ENCODE data around the gene ARPC1B.
A peak's percentile ranks its signal among the peaks of the same experiment; 100 is the strongest.
"Not testable (repeated sequence)": the region's sequence is repeated elsewhere in the genome, so short reads cannot be mapped to it uniquely, and the experiment has no call there.

Gene ARPC1B

GRCh38 chr7:99385564-99385963 lies 11.0 kb downstream of the ARPC1B start:
- no peak for TF ChIP-seq CTCF (IDR thresholded peaks at IDR 0.05)
- H3K27ac ChIP-seq: peak overlapping the region in 1 of 2 donors; percentile 48
- H3K4me3 ChIP-seq: no peak overlapping the region
- DNase-seq (ENCODE audit: low spot score): no peak

GRCh38 chr7:99386584-99387238 lies 12.2 kb downstream of the ARPC1B start:
- no peak for TF ChIP-seq CTCF (IDR thresholded peaks at IDR 0.05)
- H3K4me3 ChIP-seq: no peak overlapping the region
- H3K27ac ChIP-seq: peak overlapping the region in 1 of 2 donors; percentile 11
- DNase-seq (ENCODE audit: low spot score): no peak

DNA sequence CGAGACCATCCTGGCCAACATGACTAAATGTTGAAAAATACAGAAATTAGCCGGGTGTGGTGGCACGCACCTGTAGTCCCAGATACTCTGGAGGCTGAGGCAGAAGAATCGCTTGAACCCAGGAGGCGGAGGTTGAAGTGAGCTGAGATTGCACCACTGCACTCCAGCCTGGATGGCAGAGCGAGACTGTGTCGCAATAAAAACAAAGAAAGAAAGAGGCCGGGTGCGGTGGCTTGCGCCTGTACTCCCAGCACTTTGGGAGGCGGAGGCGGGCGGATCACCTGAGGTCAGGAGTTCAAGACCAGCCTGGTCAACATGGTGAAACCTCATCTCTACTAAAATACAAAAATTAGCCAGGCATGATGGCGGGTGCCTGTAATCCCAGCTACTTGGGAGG lies 12.7 kb downstream of the ARPC1B start:
- DNase-seq (ENCODE audit: low spot score); H3K27ac ChIP-seq: not testable (repeated sequence)

GRCh38 chr7:99387912-99388311 lies 13.4 kb downstream of the ARPC1B start:
- DNase-seq (ENCODE audit: low spot score): no peak

More for the DNA sequence above, 12.7 kb downstream of the ARPC1B start:
- H3K4me3 ChIP-seq: not testable (repeated sequence)

GRCh38 chr7:99389772-99390171 lies 15.2 kb downstream of the ARPC1B start:
- DNase-seq (ENCODE audit: low spot score): no peak
- no peak overlapping the region for H3K27ac ChIP-seq
- no peak overlapping the region for H3K4me3 ChIP-seq
- TF ChIP-seq CTCF (IDR thresholded peaks at IDR 0.05): no peak

More at GRCh38 chr7:99387912-99388311, 13.4 kb downstream of the ARPC1B start:
- no peak for TF ChIP-seq CTCF (IDR thresholded peaks at IDR 0.05)
- no peak overlapping the region for H3K27ac ChIP-seq
- no peak overlapping the region for H3K4me3 ChIP-seq

- TF ChIP-seq CTCF (IDR thresholded peaks at IDR 0.05): no peak
Observed at GRCh38 chr7:99390941-99391602, 16.5 kb downstream of the ARPC1B start.

GRCh38 chr7:99392046-99392445 lies 17.5 kb downstream of the ARPC1B start:
- DNase-seq (ENCODE audit: low spot score): no peak
- Histone ChIP-seq H3K4me3 (peak overlapping the region; percentile 67), H3K27ac (peak overlapping the region in 1 of 2 donors; percentile 84)
- TF ChIP-seq CTCF (IDR thresholded peaks at IDR 0.05): no peak

More at GRCh38 chr7:99390941-99391602, 16.5 kb downstream of the ARPC1B start:
- Histone ChIP-seq H3K27ac (no peak overlapping the region), H3K4me3 (no peak overlapping the region)
- no peak for DNase-seq (ENCODE audit: low spot score)
